Measurements from ENCODE around the gene CLIC3. TPM values are rescaled to one million over a fixed set of nuclear protein-coding genes. Genes with fewer than 3 reads are reported as not detected.

The CLIC3 gene
- total RNA-seq, 2 experiments from 2014 or later: not detected

GRCh38 chr9:137021568-137021978 lies 25.2 kb upstream of the CLIC3 start:
- Mint-ChIP-seq H3K27ac (no peak overlapping the region), H3K27me3 (ENCODE audit: low read depth) (no peaks in the 10 kb centered on the region), H3K9me3 (no peaks in the 10 kb centered on the region), H3K4me1 (ENCODE audit: low read depth) (no peaks in the 10 kb centered on the region), H3K4me3 (no peak overlapping the region), H3K36me3 (ENCODE audit: low read depth) (no peaks in the 10 kb centered on the region)
- DNase-seq: no peak
- CTCF ChIA-PET: interaction anchor here (0.6 to 2.9 kb wide), 4 partner anchors 8 to 110 kb away, joined by 3 to 18 read pairs (median 4); partner anchors contain the start of gene ABCA2
- intact Hi-C loops (cut with micrococcal nuclease): no loop called here

GRCh38 chr9:137020771-137021567 lies 24.6 kb upstream of the CLIC3 start:
- Mint-ChIP-seq H3K27me3 (ENCODE audit: low read depth) (no peaks in the 10 kb centered on the region), H3K4me1 (ENCODE audit: low read depth) (no peaks in the 10 kb centered on the region), H3K36me3 (ENCODE audit: low read depth) (no peaks in the 10 kb centered on the region), H3K4me3 (no peak overlapping the region), H3K9me3 (no peaks in the 10 kb centered on the region), H3K27ac (no peak overlapping the region)
- intact Hi-C loops (cut with micrococcal nuclease): no loop called here
- DNase-seq: no peak
- CTCF ChIA-PET: interaction anchor here (1.2 to 2.9 kb wide), 2 partner anchors 8 to 14 kb away, joined by 4 to 18 read pairs; partner anchors contain the start of gene ABCA2

- CTCF ChIA-PET: interaction anchor here (1.5 to 2.9 kb wide), 2 partner anchors 9 to 15 kb away, joined by 4 to 18 read pairs; partner anchors contain the start of gene ABCA2
- Mint-ChIP-seq H3K9me3 (no peaks in the 10 kb centered on the region), H3K27ac (no peak overlapping the region), H3K4me1 (ENCODE audit: low read depth) (no peaks in the 10 kb centered on the region), H3K27me3 (ENCODE audit: low read depth) (no peaks in the 10 kb centered on the region), H3K36me3 (ENCODE audit: low read depth) (no peaks in the 10 kb centered on the region), H3K4me3 (no peak overlapping the region)
- no peak for DNase-seq
- intact Hi-C loops (cut with micrococcal nuclease): no loop called here
Observed at GRCh38 chr9:137019891-137020683, 23.7 kb upstream of the CLIC3 start.

GRCh38 chr9:137018761-137019559 lies 22.6 kb upstream of the CLIC3 start:
- intact Hi-C loops (cut with micrococcal nuclease): no loop called here

GRCh38 chr9:137017791-137018497 lies 21.6 kb upstream of the CLIC3 start:
- H3K27me3 Mint-ChIP-seq (ENCODE audit: low read depth): no peaks in the 10 kb centered on the region
- intact Hi-C loops (cut with micrococcal nuclease): no loop called here
- no peak overlapping the region for H3K27ac Mint-ChIP-seq
- DNase-seq: no peak
- H3K9me3 Mint-ChIP-seq: no peaks in the 10 kb centered on the region
- no peaks in the 10 kb centered on the region for H3K4me1 Mint-ChIP-seq (ENCODE audit: low read depth)
- H3K36me3 Mint-ChIP-seq (ENCODE audit: low read depth): no peaks in the 10 kb centered on the region
- H3K4me3 Mint-ChIP-seq: no peak overlapping the region
- CTCF ChIA-PET: no interaction called here

More at GRCh38 chr9:137018761-137019559, 22.6 kb upstream of the CLIC3 start:
- H3K4me3 Mint-ChIP-seq: no peak overlapping the region
- H3K27ac Mint-ChIP-seq: no peak overlapping the region
- H3K9me3 Mint-ChIP-seq: no peaks in the 10 kb centered on the region
- no peaks in the 10 kb centered on the region for H3K4me1 Mint-ChIP-seq (ENCODE audit: low read depth)
- no peaks in the 10 kb centered on the region for H3K36me3 Mint-ChIP-seq (ENCODE audit: low read depth)
- DNase-seq: no peak
- CTCF ChIA-PET: interaction anchor here (1.5 to 2.9 kb wide), 2 partner anchors 10 to 16 kb away, joined by 4 to 18 read pairs; partner anchors contain the start of gene ABCA2
- H3K27me3 Mint-ChIP-seq (ENCODE audit: low read depth): no peaks in the 10 kb centered on the region

GRCh38 chr9:137017071-137017470 lies 20.7 kb upstream of the CLIC3 start:
- Mint-ChIP-seq H3K27me3 (ENCODE audit: low read depth) (no peaks in the 10 kb centered on the region), H3K27ac (no peak overlapping the region), H3K4me1 (ENCODE audit: low read depth) (no peaks in the 10 kb centered on the region), H3K36me3 (ENCODE audit: low read depth) (no peaks in the 10 kb centered on the region), H3K4me3 (no peak overlapping the region), H3K9me3 (no peaks in the 10 kb centered on the region)
- intact Hi-C loops (cut with micrococcal nuclease): no loop called here
- CTCF ChIA-PET: interaction anchor here (0.8 kb wide), 1 partner anchor 18 kb away, joined by 3 read pairs; no protein-coding TSS in a partner anchor
- DNase-seq: no peak

GRCh38 chr9:137016436-137016835 lies 20.1 kb upstream of the CLIC3 start:
- Mint-ChIP-seq H3K36me3 (ENCODE audit: low read depth) (no peaks in the 10 kb centered on the region), H3K27ac (no peak overlapping the region), H3K9me3 (no peaks in the 10 kb centered on the region)

GRCh38 chr9:137015976-137016375 lies 19.6 kb upstream of the CLIC3 start:
- intact Hi-C loops (cut with micrococcal nuclease): no loop called here
- no peaks in the 10 kb centered on the region for H3K4me1 Mint-ChIP-seq (ENCODE audit: low read depth)
- CTCF ChIA-PET: interaction anchor here (1.0 kb wide), 1 partner anchor 18 kb away, joined by 4 read pairs; no protein-coding TSS in a partner anchor
- H3K27me3 Mint-ChIP-seq (ENCODE audit: low read depth): no peaks in the 10 kb centered on the region
- no peaks in the 10 kb centered on the region for H3K36me3 Mint-ChIP-seq (ENCODE audit: low read depth)
- no peak overlapping the region for H3K27ac Mint-ChIP-seq
- no peak for DNase-seq
- no peak overlapping the region for H3K4me3 Mint-ChIP-seq
- H3K9me3 Mint-ChIP-seq: no peaks in the 10 kb centered on the region

More at GRCh38 chr9:137016436-137016835, 20.1 kb upstream of the CLIC3 start:
- Mint-ChIP-seq H3K4me3 (no peak overlapping the region), H3K4me1 (ENCODE audit: low read depth) (no peaks in the 10 kb centered on the region), H3K27me3 (ENCODE audit: low read depth) (no peaks in the 10 kb centered on the region)
- no peak for DNase-seq
- CTCF ChIA-PET: interaction anchor here (1.0 kb wide), 1 partner anchor 18 kb away, joined by 4 read pairs; no protein-coding TSS in a partner anchor
- intact Hi-C loops (cut with micrococcal nuclease): no loop called here

- no peaks in the 10 kb centered on the region for H3K27me3 Mint-ChIP-seq (ENCODE audit: low read depth)
- H3K36me3 Mint-ChIP-seq (ENCODE audit: low read depth): no peaks in the 10 kb centered on the region
- no peaks in the 10 kb centered on the region for H3K9me3 Mint-ChIP-seq
- CTCF ChIA-PET: interaction anchor here (1.0 to 1.1 kb wide), 3 partner anchors 19 to 31 kb away, joined by 3 to 4 read pairs (median 3); no protein-coding TSS in a partner anchor
- intact Hi-C loops (cut with micrococcal nuclease): no loop called here
- no peak for DNase-seq
- no peak overlapping the region for H3K27ac Mint-ChIP-seq
- H3K4me3 Mint-ChIP-seq: no peak overlapping the region
- H3K4me1 Mint-ChIP-seq (ENCODE audit: low read depth): no peaks in the 10 kb centered on the region
Observed at GRCh38 chr9:137015540-137015930, 19.2 kb upstream of the CLIC3 start.

- Mint-ChIP-seq H3K27me3 (ENCODE audit: low read depth) (no peaks in the 10 kb centered on the region), H3K4me1 (ENCODE audit: low read depth) (no peaks in the 10 kb centered on the region), H3K4me3 (no peak overlapping the region), H3K27ac (no peak overlapping the region), H3K36me3 (ENCODE audit: low read depth) (no peaks in the 10 kb centered on the region), H3K9me3 (no peaks in the 10 kb centered on the region)
- CTCF ChIA-PET: interaction anchor here (1.0 to 1.1 kb wide), 2 partner anchors 21 to 32 kb away, joined by 3 read pairs; no protein-coding TSS in a partner anchor
- intact Hi-C loops (cut with micrococcal nuclease): no loop called here
- no peak for DNase-seq
Observed at GRCh38 chr9:137014776-137015539, 18.6 kb upstream of the CLIC3 start.

- no peak for DNase-seq
- H3K4me3 Mint-ChIP-seq: no peak overlapping the region
- H3K4me1 Mint-ChIP-seq (ENCODE audit: low read depth): no peaks in the 10 kb centered on the region
- no peaks in the 10 kb centered on the region for H3K36me3 Mint-ChIP-seq (ENCODE audit: low read depth)
- no peaks in the 10 kb centered on the region for H3K9me3 Mint-ChIP-seq
- H3K27me3 Mint-ChIP-seq (ENCODE audit: low read depth): no peaks in the 10 kb centered on the region
- CTCF ChIA-PET: no interaction called here
- intact Hi-C loops (cut with micrococcal nuclease): no loop called here
- no peak overlapping the region for H3K27ac Mint-ChIP-seq
Observed at GRCh38 chr9:137014166-137014565, 17.8 kb upstream of the CLIC3 start.
